Mesodermal cell (in vitro differentiated cells): ENCODE results near the gene PPP1R1A.

Source experiments
- H3K27ac ChIP-seq: 2 replicates; pipeline ENCODE4 v1.7.0; 2013; ENCODE audit warnings: mild to moderate bottlenecking, low read depth, low read length, moderate library complexity; ENCODE audit not compliant: severe bottlenecking
- H3K36me3 ChIP-seq: 2 replicates; pipeline ENCODE4 v1.7.1; 2013; ENCODE audit warnings: mild to moderate bottlenecking, low read length, moderate library complexity; ENCODE audit not compliant: control insufficient read depth, insufficient read depth
- H3K4me1 ChIP-seq: one replicate; pipeline ENCODE4 v1.7.1; 2013; ENCODE audit warnings: mild to moderate bottlenecking, low read length; ENCODE audit not compliant: insufficient read depth, control insufficient read depth, poor library complexity, severe bottlenecking
- H3K4me3 ChIP-seq: 2 replicates; pipeline ENCODE4 v1.7.0; 2013; ENCODE audit warnings: low read length, control low read depth, mild to moderate bottlenecking; ENCODE audit not compliant: insufficient read depth, poor library complexity, severe bottlenecking; ENCODE audit errors: extremely low read depth
- H3K9me3 ChIP-seq: 2 replicates; pipeline ENCODE4 v1.7.1; 2013; ENCODE audit warnings: mild to moderate bottlenecking, low read length, moderate library complexity; ENCODE audit not compliant: control insufficient read depth
- WGBS, 2 experiments: methylation state at CpG; one replicate each; pipeline ENCODE4 v1.1.5; 2013; ENCODE audit warnings: missing lambda C conversion rate in 2 of 2; ENCODE audit not compliant: insufficient coverage in 2 of 2; 5-methylcytosine and 5-hydroxymethylcytosine counted together

Gene PPP1R1A

DNA sequence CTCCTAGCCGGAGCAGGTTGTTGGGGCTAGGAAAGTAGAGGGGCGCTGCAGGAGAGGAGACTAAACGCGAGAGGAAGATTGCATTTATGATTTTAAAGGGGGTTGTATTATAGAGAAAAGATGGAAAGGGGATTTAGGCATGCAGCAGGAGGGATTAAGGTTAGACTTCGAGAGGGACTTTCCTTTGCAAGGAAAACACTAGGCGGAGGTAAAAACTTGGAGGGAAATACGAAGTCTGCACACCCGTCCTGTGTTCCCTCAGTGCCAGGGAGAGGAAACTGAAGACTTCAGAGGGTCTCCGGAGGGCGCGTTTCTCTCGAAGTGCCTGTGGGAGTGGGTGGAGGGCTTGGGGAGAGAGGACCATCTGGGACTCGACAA lies 420 bp upstream of the PPP1R1A start:
- H3K27ac ChIP-seq: no peak overlapping the region
- H3K36me3 ChIP-seq: no peaks in the 10 kb centered on the region
- peaks cover 19% of the 10 kb centered on the region for H3K4me1 ChIP-seq
- peak overlapping the region; percentile 25 for H3K4me3 ChIP-seq
- WGBS, 2 experiments: 27 to 30% methylated on average over 13 of the region's 13 CpGs
- no peaks in the 10 kb centered on the region for H3K9me3 ChIP-seq

DNA sequence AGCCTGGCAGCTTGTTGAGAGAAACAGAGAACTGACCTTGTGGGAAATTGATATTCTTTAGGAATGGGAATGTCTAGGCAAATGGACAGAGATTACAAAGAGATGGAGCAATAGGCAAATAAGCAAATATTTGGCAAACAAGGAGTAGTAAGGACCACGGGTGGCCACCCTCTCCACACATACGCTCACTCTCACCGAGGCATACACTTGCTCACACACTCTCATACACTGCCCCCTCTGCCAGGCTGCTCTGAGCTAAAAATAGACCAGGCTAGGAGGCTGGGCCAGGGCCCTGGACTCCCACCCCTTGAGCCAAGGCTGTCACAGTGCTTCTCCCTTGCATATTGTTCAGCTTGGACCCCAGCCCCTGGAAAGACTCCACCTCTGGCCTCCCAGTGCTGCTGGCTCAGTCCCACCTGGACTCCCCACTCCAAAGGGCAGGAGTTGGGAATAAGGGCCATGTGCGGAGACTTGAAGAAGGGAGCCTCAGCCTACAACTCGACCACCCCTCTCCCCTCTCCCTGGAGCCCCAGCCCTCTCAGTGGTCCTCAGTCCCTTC lies 1.1 kb downstream of the PPP1R1A start:
- Histone ChIP-seq H3K4me1 (peaks cover 16% of the 10 kb centered on the region), H3K36me3 (no peaks in the 10 kb centered on the region), H3K4me3 (no peak overlapping the region), H3K27ac (no peak overlapping the region), H3K9me3 (no peaks in the 10 kb centered on the region)
- 46 to 55% methylated on average over 3 to 5 of the region's 5 CpGs for WGBS, 2 experiments

DNA sequence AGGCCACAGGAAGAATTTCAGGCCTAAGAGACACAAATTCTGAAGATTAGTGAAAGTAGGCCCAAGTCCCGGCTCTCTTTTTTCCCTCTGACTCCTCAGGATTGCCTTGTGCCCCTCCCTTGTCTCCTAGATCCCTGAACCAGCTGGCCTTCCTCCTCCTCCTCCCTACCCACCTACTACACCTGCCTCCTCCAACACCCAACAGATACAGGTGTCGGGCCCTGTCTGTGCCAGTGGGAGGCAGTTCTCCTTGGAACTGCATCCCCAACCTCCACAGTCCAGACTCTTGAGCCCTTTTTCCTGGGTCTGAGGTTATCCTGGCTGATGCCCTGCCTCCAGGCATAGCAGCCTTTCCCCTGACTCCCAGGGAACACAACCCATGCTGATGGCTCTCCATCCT lies 1.8 kb downstream of the PPP1R1A start:
- Histone ChIP-seq H3K9me3 (no peaks in the 10 kb centered on the region), H3K4me3 (no peak overlapping the region), H3K4me1 (peaks cover 16% of the 10 kb centered on the region), H3K36me3 (no peaks in the 10 kb centered on the region), H3K27ac (no peak overlapping the region)
- WGBS, 2 experiments: 90% methylated on average over 2 of the region's 2 CpGs; no CpG with 5 or more reads in 1 of the 2 experiments

DNA sequence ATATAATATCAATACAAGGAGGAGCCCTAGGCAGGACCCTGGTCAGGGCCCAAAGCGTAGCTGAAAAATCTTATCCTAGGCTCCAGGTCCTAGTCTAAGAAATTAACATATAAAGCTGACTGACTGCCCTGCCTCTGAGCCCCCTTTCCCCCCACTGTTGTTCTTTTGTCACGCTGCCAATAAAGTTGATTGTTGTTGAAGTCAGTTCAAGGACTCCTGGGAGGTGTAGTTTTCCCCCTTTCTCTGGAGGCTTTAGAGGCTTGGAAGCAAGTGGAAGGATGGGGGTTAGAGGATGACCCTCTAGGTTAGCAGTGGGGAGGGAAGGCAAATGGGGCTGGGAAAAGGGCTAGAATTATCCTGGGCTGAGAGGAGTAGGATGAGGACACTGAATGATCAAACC lies 3.2 kb downstream of the PPP1R1A start:
- Histone ChIP-seq H3K27ac (no peak overlapping the region), H3K9me3 (no peaks in the 10 kb centered on the region), H3K4me1 (peaks cover 16% of the 10 kb centered on the region), H3K36me3 (no peaks in the 10 kb centered on the region), H3K4me3 (no peak overlapping the region)
- WGBS, 2 experiments: 80% methylated on average over 1 of the region's 2 CpGs; no CpG with 5 or more reads in 1 of the 2 experiments

DNA sequence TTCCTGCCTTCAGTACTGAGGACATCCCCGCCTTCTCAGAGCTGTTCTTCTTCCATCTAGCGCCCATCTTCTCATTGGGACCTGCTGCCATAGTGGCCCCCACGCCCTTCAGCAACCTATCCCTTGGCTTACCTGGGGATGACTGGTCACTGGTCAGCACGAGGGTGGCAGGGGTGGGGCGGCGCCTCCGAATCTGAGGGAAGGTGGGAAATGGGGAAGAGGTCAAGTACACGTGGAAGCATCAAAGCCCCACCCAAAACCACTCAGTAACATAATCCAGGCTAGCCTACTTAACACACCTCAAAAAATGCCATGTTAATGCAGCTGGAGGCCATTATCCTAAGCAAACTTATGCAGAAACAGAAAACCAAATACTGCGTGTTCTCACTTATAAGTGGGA lies 4.3 kb downstream of the PPP1R1A start:
- no peaks in the 10 kb centered on the region for H3K9me3 ChIP-seq
- no peak overlapping the region for H3K27ac ChIP-seq
- H3K4me1 ChIP-seq: peaks cover 16% of the 10 kb centered on the region
- H3K36me3 ChIP-seq: no peaks in the 10 kb centered on the region
- no peak overlapping the region for H3K4me3 ChIP-seq
- WGBS, 2 experiments: 85 to 86% methylated on average over 3 to 6 of the region's 9 CpGs

DNA sequence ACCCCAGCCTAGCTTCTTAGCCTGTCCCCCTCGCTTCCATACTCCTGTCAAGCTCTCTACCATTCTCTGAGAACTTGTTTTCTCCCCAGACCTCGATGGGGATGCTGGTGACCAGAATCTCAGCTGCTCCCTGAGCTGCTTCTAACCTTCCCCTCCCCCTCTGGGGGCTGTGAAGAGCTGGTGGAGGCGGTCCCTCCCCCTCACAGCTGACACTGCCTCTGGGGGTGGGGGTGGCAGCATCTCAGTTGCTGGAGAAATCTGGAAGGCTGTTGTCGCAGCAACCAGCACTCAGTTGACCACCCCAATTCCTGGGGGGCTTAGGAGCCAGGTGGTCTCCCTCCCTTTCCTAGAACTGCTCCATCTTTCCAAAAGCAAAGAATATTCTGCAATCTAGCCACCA lies 4.7 kb downstream of the PPP1R1A start:
- Histone ChIP-seq H3K9me3 (no peaks in the 10 kb centered on the region), H3K4me3 (no peak overlapping the region), H3K4me1 (peaks cover 16% of the 10 kb centered on the region), H3K27ac (no peak overlapping the region), H3K36me3 (no peaks in the 10 kb centered on the region)
- WGBS, 2 experiments: 88 to 100% methylated on average over 1 of the region's 4 CpGs

DNA sequence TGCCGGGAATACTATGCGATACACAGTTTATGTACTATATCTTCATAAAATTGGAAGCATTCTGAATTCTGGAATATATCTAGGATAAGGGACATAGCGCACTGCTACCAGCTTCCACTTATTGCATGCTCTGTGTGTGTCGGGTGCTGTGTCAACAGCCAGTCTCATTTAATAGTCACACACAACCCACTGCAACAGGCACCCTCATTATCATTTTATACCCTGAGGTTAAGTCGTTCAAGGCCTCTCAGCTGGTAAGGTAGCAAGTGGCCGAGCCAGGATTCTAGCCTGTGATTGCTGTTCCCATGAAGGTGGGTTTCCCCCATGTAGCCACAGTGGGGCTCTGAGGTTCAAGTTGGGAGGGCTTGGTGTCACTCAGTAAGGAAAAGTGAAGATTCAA lies 7.0 kb downstream of the PPP1R1A start:
- no peaks in the 10 kb centered on the region for H3K36me3 ChIP-seq
- H3K27ac ChIP-seq: no peak overlapping the region
- no peak overlapping the region for H3K4me3 ChIP-seq
- WGBS, 2 experiments: 81 to 85% methylated on average over 4 of the region's 6 CpGs
- no peaks in the 10 kb centered on the region for H3K9me3 ChIP-seq
- H3K4me1 ChIP-seq: peaks cover 6% of the 10 kb centered on the region

DNA sequence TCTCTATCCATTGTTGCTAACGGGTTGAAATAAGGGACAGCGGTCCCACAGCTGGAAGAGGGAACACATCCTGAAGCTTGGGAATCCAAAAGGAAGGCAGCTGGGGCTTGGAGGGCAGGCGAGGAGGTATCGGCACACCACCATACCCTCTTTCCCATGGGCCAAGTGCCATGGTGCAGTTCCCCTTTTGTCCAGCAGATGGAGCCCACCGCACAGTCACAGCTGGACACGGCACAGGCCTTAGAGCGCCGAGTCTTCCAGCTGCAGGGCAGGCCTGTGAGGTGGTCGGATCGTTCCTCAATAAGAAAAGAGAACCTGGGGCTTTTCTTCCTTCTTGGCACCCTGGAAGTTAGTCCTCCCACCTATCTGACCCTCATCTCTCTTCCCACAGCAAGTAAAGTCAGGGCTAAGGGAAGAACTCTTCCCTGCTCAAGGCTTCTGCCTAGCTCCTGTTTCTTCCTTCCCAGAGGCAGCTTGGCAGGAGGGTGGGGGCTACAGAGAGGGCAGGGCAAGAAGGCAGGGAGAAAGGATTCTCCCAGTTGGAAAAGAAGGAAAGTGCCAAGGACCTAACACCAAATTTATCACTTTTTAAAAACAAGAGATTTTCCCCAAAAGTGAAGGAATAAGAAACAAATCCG lies 8.6 kb downstream of the PPP1R1A start:
- no peaks in the 10 kb centered on the region for H3K9me3 ChIP-seq
- no peak overlapping the region for H3K27ac ChIP-seq

DNA sequence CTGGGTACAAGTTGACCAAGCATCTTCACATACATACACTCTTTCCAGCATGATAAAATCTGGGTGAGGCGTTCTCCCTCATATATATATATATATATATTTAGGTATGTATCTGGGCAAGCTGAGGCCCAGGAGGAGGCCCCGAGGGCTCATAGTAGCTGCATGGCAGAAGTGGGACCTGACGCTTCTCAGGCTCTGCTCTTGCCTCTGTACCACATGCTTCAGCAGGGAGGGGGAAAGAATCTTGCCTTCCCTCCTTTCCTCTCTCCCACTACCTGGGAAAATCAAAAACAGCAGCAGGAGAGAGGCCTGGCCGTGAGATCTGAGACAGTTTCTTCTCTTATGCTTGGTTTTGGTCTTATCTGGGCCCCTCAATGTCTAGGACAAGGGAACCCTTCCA lies 9.2 kb downstream of the PPP1R1A start:
- 33% methylated on average over 1 of the region's 4 CpGs; no CpG with 5 or more reads in 1 of the 2 experiments for WGBS, 2 experiments

More for the DNA sequence above, 8.6 kb downstream of the PPP1R1A start:
- 15 to 16% methylated on average over 10 of the region's 11 CpGs for WGBS, 2 experiments
- peaks cover 6% of the 10 kb centered on the region for H3K4me1 ChIP-seq
- H3K4me3 ChIP-seq: no peak overlapping the region
- no peaks in the 10 kb centered on the region for H3K36me3 ChIP-seq

DNA sequence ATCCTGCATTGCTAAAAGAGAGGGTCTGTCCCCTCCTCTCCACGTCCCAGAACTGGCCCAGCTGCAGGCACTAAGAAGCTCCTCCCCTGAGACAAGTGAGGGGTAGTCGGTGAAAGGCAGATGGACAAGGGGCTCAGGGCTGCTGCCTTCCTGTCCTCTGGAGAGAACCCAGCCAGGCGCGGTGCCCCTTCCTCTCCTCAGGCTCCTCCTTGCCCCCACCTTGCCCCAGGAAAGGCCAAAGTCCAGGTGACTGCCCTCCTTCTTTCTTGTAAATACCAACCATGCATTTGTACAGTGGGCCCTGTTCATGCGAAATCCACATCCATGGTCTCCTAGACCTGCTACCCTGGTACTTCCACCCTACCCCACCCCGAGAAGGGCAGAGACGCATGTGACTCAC lies 9.7 kb downstream of the PPP1R1A start:
- H3K9me3 ChIP-seq: no peaks in the 10 kb centered on the region
- H3K36me3 ChIP-seq: no peaks in the 10 kb centered on the region
- H3K4me1 ChIP-seq: peaks cover 4% of the 10 kb centered on the region
- no peak overlapping the region for H3K27ac ChIP-seq
- 91 to 94% methylated on average over 4 to 6 of the region's 7 CpGs for WGBS, 2 experiments
- H3K4me3 ChIP-seq: no peak overlapping the region

More for the DNA sequence above, 9.2 kb downstream of the PPP1R1A start:
- Histone ChIP-seq H3K36me3 (no peaks in the 10 kb centered on the region), H3K9me3 (no peaks in the 10 kb centered on the region), H3K27ac (no peak overlapping the region), H3K4me1 (peaks cover 6% of the 10 kb centered on the region), H3K4me3 (no peak overlapping the region)

DNA sequence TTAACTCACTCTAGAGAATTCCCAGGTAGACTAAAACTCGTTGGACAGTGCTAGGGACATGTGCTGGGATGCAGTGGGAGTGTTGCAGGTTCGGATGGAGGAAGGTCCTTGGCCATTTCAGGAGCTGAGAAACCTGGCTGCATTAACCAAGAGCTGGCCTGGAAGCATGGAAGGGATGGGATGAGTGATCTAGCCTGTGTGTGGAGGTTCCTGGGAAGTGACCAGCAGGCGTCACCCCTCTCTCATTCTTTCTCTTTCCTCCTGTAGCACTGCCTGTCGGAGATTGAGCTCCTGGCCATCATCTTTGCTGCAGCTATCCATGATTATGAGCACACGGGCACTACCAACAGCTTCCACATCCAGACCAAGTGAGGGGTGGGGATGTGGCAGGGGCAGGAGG lies 15.6 kb downstream of the PPP1R1A start:
- H3K27ac ChIP-seq: no peak overlapping the region
- no peaks in the 10 kb centered on the region for H3K9me3 ChIP-seq
- no peaks in the 10 kb centered on the region for H3K4me1 ChIP-seq
- no peaks in the 10 kb centered on the region for H3K36me3 ChIP-seq
- H3K4me3 ChIP-seq: no peak overlapping the region
- WGBS, 2 experiments: 56 to 80% methylated on average over 1 of the region's 5 CpGs
